Type B pancreatic cell (in vitro differentiated cells): ENCODE measurements around the gene ARHGAP33. TPM values are rescaled to one million over a fixed set of nuclear protein-coding genes. Genes with fewer than 3 reads are reported as not detected.

Experiments
- DNase-seq: peaks from one replicate; pipeline ENCODE4 v3.0.0; 2021; ENCODE audit warnings: mixed read lengths; ENCODE audit not compliant: unreplicated experiment; ENCODE audit errors: extremely low spot score
- H3K27ac Mint-ChIP-seq: 2 replicates; pipeline ENCODE4 v1.8.0; 2021; ENCODE audit warnings: mild to moderate bottlenecking, mixed read lengths
- H3K27me3 Mint-ChIP-seq: 2 replicates; pipeline ENCODE4 v1.8.0; 2021; ENCODE audit warnings: mixed read lengths
- H3K36me3 Mint-ChIP-seq: 2 replicates; pipeline ENCODE4 v1.8.0; 2021; ENCODE audit warnings: mixed read lengths
- H3K4me1 Mint-ChIP-seq: one replicate; pipeline ENCODE4 v1.8.0; 2021; ENCODE audit warnings: mixed read lengths; ENCODE audit not compliant: unreplicated experiment
- H3K4me3 Mint-ChIP-seq: 2 replicates; pipeline ENCODE4 v1.8.0; 2021; ENCODE audit warnings: mild to moderate bottlenecking, mixed read lengths
- H3K9me3 Mint-ChIP-seq: 2 replicates; pipeline ENCODE4 v1.8.0; 2021; ENCODE audit warnings: mixed read lengths
- total RNA-seq: library from RNA; stranded (reverse); gene quantifications from 2 replicates; pipeline ENCODE4 v1.2.1, GENCODE V29; 2021; ENCODE audit warnings: low replicate concordance
- TF ChIP-seq, protein P1 (sequence below): fragments of 200-600 bp; sonication (generic); conservative IDR thresholded peaks from 2 replicates; pipeline ENCODE4 v1.5.0; 2021; ENCODE audit warnings: antibody characterized with exemption, mild to moderate bottlenecking

Gene ARHGAP33
- total RNA-seq, 1 donor from 2014 or later = 71.8 TPM

DNA sequence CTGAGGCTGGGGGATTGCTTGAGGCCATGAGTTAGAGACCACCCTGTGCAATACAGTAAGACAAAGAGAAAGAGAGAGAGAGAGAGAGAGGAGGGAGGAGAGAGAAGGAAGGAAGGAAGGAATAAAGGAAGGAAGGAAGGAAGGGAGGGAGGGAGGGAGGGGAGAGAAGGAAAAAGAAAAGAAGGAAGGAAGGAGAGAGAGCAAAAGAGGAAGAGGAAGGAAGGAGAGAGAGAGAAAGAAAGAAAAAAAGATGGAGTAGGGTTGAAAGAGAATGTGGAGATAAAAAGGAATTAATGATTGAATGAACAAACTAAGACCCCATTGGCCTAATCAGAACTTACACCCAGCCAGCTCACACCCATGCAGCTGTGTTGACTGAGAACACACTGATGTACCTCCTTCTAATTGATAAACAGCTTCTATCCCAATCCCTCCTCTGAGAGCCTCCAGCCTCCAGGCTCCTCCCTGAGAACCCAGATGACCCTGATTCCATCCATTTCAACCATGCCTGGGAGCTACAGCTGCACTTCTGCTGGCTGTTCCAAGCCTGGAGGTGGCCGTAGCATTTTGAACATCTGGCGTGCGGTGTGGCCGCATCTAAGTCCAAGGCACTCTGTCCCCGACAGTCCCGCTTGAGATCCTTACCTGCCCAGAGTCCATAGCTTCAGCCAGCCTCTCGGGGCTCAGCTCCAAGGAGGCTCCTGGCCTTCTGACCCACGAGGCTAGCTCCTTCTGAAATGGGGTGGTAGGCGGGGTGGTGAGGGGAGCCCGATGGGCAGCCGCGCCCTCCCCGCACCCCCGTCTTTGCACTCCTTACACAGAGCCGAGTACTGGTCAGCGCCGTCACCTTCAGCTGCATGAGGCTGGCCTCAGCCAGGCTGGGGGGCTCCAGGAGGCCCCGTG lies 36.2 kb downstream of the ARHGAP33 start:
- TF ChIP-seq, protein P1, sequence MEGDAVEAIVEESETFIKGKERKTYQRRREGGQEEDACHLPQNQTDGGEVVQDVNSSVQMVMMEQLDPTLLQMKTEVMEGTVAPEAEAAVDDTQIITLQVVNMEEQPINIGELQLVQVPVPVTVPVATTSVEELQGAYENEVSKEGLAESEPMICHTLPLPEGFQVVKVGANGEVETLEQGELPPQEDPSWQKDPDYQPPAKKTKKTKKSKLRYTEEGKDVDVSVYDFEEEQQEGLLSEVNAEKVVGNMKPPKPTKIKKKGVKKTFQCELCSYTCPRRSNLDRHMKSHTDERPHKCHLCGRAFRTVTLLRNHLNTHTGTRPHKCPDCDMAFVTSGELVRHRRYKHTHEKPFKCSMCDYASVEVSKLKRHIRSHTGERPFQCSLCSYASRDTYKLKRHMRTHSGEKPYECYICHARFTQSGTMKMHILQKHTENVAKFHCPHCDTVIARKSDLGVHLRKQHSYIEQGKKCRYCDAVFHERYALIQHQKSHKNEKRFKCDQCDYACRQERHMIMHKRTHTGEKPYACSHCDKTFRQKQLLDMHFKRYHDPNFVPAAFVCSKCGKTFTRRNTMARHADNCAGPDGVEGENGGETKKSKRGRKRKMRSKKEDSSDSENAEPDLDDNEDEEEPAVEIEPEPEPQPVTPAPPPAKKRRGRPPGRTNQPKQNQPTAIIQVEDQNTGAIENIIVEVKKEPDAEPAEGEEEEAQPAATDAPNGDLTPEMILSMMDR = no peak
- Mint-ChIP-seq H3K4me3 (peak overlapping the region; percentile 62), H3K27ac (no peak overlapping the region), H3K9me3 (no peaks in the 10 kb centered on the region), H3K27me3 (peaks cover 21% of the 10 kb centered on the region), H3K36me3 (no peaks in the 10 kb centered on the region), H3K4me1 (no peaks in the 10 kb centered on the region)
- DNase-seq = no peak

DNA sequence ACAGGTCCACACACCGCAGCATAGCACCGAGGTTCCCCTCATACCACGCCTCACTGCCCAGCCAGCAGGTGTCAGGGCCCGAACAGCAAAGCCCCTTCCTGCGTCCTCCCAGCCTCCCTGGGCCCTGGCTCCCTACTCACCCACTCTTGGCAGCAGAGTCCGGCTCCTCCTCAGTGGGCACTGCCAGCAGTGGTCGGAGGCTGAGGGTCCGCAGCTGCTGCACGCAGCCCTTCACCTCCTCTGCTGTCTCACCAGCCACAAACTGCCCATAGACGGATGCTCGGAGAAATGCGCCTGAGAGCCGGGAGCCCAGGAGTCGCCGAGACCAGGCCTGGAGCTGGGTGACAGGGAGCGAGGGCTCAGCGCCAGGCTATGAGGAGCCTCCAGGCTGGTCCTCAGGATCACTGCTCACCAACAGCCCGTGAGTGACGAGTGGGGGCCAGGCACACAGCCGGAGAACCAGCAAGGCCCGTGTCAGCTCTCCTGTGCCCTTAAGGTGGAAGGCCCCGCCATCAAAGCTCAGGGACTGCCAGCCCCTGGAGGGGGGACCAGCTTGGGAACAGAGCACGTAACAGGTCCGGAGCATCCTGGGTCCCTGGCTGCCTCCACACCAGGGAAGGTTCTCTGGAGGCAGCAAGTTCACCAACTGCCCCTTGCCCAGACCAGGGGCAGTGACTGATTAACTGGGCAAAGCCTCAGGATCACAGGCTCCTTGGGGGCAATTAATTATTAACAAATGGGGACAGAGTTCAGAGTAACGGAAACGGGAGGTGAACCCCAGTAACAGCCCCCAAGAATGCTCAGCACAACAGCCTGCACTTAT lies 37.1 kb downstream of the ARHGAP33 start, which contains the start of gene PRODH2:
Gene PRODH2 (minus strand): TSS at position 626 of the 823 bp plus-strand sequence. CDS start 40 bp downstream, at position 586.
- peak within 1 kb of the TSS; percentile 62 for H3K4me3 Mint-ChIP-seq
- H3K9me3 Mint-ChIP-seq = no peaks in the 10 kb centered on the region
- peaks cover 21% of the 10 kb centered on the region for H3K27me3 Mint-ChIP-seq
- no peaks in the 10 kb centered on the region for H3K4me1 Mint-ChIP-seq
- no peaks in the 10 kb centered on the region for H3K36me3 Mint-ChIP-seq
- no peak for DNase-seq
- TF ChIP-seq, protein P1 = no peak
- H3K27ac Mint-ChIP-seq = no peak within 1 kb of the TSS

DNA sequence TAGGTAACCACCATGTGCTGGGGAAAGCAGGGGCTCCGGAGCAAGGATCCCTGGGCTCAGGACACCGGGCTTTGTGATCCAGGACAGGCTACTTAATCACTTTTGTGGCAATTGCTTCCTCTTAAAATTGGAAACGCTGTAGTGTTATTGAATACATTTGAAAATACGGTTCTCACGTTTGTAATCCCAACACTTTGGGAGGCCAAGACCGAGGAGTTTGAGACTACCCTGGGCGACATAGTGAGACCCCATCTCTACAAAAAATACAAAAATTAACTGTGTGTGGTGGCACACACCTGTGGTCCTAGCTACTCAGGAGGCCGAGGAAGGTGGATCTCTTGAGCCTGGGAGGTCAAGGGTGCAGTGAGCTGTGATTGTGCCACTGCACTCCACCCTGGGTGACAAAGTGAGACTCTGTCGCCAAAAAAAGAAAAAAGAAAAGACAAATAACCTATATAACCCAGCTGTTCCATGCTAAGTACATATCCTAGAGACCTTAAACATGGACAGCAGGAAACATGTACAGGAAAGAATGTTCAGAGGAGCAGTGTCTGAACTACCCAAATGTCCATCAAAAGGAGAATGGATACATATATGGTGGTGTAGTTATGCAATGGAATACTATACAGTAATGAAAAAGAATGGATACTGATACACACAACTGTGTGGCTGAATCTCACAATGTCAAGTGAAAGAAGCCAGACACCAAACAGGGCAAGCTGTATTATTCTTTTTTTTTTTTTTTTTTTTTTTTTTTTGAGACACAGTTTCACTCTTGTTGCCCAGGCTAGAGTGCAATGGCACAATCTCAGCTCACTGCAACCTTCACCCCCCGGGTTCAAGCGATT lies 37.9 kb downstream of the ARHGAP33 start:
- no peak for DNase-seq
- H3K27me3 Mint-ChIP-seq = peaks cover 15% of the 10 kb centered on the region
- H3K27ac Mint-ChIP-seq = no peak overlapping the region
- H3K36me3 Mint-ChIP-seq = no peaks in the 10 kb centered on the region
- no peaks in the 10 kb centered on the region for H3K9me3 Mint-ChIP-seq
- no peak overlapping the region for H3K4me3 Mint-ChIP-seq
- TF ChIP-seq, protein P1 = no peak
- no peaks in the 10 kb centered on the region for H3K4me1 Mint-ChIP-seq

DNA sequence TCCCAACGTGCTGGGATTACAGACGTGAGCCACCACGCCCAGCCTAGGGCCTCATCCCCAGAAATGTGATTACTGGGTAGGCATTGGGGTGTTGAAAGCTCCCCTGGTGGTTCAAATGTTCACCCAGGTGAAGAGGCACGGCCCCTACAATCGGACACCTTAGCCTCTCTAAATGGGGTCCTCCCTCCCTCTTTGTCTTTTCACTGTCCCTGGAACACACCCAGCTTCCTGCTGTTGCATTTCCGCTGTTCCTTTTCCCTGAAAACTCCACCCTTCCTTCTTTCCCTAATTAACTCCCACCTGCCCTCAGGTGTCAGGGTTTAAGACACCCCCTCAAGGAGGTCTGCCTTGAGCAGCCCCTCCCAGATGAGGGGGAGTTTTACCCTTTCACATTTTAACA lies 40.9 kb downstream of the ARHGAP33 start:
- H3K36me3 Mint-ChIP-seq = no peaks in the 10 kb centered on the region
- H3K27me3 Mint-ChIP-seq = peaks cover 12% of the 10 kb centered on the region
- no peaks in the 10 kb centered on the region for H3K9me3 Mint-ChIP-seq
- TF ChIP-seq, protein P1 = no peak
- no peaks in the 10 kb centered on the region for H3K4me1 Mint-ChIP-seq
- H3K27ac Mint-ChIP-seq = no peak overlapping the region
- H3K4me3 Mint-ChIP-seq = no peak overlapping the region
- DNase-seq = no peak

DNA sequence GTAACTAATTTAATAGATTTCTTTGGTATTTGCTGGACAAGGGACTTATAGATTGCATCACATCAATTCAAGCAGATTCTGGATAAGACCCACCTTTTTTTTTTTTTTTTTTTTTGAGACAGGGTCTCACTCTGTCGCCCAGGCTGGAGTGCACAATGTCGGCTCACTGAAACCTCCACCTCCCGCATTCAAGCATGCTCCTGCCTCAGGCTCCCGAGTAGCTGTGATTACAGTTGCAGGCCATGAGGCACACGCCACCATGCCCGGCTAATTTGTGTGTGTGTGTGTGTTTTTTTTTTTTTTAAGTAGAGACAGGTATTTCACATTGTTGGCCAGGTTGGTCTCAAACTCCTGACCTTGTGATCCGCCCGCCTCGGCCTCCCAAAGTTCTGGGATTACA lies 41.5 kb downstream of the ARHGAP33 start:
- H3K4me1 Mint-ChIP-seq = no peaks in the 10 kb centered on the region
- no peak overlapping the region for H3K4me3 Mint-ChIP-seq
- TF ChIP-seq, protein P1 = no peak
- H3K27ac Mint-ChIP-seq = no peak overlapping the region
- DNase-seq = no peak
- no peaks in the 10 kb centered on the region for H3K36me3 Mint-ChIP-seq
- no peaks in the 10 kb centered on the region for H3K9me3 Mint-ChIP-seq
- peaks cover 9% of the 10 kb centered on the region for H3K27me3 Mint-ChIP-seq
